HG03039 (cell line): Measurements from ENCODE around the gene PRDM11.

Experiments
- ATAC-seq: cut with Tn5 transposase; IDR thresholded peaks from one replicate; pipeline ENCODE4 v1.9.1; 2021; ENCODE audit warnings: mild to moderate bottlenecking, moderate library complexity; ENCODE audit not compliant: unreplicated experiment

The PRDM11 gene

DNA sequence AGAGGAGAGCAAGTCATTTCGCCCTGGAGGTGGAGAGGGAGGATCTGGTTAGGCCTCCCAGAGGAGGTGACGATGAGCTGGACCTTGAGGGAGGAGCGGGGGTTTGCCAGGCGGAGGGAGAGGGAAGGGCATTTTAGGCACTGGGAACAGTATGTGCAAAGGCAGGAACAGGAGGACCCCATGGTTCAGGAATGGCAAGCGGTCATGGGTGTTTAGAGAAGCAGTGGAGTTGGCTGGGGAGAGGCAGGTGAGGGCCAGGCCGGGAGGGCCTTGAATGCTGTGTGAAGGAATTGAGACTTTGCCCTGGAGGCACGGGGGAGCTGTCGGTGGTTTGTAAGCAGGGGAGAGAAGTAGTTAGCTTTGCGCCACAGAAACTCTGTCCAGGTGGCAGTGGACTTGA is 10.3 kb downstream of the PRDM11 start:
- ATAC-seq: no peak

DNA sequence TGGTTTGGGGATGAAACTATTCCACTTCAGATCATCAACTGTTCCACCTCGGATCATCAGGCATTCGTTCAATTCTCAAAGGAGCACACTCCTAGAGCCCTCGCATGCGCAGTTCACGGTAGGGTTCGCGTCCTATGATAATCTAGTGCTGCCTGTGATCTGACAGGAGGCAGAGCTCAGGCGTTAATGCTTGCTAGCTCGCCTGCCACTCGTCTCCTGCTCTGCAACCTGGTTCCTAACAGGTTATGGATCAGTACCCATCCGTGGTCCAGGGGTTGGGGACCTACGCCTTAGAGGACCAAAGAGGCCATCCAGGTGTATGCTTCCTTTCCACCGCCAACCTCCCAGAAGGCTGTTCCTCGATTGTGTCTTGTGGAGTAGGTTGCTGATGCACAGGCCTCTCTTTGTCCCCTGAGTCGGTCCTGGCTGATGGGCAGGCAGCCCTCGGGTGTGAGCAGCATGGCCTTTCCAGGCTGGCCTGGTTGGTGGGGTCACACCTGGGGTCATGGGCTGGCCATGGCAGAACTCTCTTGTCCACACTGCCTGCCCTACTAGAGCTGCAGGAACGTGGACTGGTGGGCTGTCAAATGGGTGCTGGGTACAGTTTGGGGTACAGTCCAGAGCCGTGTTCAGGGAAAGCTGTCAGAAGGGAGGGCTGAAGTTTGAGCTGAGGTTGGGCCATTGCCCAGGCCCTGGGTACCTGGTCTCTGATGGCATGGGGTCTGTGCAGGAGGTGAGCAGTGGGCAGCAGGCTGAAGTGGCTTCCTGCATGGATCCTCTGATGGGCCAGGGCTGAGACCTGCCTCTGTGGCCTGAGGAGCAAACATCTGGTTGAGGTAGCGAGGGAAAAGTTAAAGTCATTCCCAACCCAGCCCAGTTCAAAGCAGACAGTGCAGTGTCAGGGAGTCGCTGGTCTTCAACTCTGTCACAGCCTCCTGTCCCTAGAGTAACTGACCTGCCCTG is 11.1 kb downstream of the PRDM11 start:
- ATAC-seq: no peak

DNA sequence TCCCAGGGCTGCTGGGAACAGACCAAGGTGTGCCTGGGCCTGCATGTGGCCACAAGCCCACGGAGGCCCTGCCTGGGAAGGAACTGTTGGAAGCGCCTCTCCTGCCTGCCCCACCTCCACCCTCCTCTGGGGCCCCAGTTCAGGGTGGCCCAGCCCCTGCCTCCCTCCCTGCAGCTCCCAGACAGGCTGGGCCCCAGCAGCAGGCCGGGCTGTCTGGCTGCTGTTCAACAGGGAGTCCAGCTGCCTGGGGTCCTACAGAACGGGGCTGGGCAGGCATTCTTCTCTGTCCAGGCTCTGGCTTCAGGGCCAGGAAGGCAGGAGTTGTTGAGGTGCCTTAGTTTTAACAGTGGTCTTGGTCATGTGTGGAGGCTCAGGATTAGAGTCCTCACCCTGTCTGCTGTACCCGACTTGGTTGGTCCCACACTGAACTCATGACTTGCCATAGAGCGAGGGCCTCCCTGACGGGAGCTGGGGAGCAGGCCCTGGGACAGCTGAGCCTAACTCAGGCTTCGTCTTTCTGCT is 11.8 kb downstream of the PRDM11 start:
- ATAC-seq: no peak

DNA sequence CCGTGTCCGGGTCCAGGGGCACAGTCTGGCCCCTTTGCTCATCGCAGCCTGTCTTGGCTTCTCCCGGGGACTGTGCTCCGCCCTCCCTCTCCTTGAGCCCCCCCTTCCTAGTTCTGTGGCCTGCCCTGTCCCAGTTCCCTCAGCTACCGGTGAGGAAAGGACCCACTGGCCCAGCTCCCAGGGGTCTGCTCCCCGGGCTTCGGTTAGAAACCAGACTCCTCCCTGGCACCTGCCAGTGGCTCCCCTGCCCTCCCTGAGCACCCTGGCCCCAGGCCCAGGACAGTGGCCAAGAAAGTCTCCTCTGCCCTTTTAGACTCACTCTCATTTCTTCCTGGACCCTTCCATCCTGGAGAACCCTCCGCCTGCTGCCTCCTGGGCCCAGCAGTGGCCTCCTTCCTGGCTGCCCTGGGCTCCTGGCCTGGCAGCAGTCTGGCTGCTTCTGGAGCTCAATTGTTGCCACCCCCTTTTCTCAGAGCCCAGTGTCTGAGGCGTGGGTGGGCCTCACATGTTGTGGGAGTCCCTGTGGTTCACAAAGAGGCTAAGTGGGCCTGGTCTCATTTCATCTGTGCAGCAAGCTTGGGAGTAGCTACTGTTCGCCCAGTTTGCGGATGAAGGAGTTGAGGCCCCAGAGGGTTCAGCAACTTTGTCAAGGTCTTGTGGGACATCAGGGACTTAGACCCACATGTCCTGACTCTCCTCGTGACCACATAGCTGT is 12.6 kb downstream of the PRDM11 start:
- no peak for ATAC-seq

DNA sequence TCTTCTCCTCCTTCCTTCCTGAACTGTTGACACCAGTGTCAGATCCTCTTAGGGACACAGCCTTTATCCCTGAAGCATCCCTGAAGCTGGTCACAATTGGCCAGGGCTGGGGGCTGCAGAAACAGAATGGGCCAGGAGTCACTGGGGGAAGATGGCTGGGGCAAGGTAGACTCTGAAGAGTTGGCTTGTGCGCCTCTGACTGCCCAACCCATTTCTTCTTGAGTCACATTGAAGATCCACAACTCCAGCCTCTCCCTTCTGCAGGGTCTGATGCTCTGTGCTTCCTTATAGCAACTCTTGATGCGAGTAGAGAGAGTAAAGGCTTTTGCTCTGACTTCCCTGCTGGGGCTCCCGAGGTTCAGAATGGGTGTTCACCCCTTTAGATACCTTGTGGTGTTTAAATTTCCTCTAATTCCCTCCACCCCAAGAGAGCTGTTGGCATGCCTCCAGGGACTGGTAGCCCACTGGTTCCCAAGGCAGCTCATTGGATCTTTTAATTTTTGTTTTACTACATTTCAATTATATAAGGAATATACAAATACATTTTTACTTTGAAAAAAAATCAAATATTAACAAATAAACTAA is 13.4 kb downstream of the PRDM11 start:
- no peak for ATAC-seq

DNA sequence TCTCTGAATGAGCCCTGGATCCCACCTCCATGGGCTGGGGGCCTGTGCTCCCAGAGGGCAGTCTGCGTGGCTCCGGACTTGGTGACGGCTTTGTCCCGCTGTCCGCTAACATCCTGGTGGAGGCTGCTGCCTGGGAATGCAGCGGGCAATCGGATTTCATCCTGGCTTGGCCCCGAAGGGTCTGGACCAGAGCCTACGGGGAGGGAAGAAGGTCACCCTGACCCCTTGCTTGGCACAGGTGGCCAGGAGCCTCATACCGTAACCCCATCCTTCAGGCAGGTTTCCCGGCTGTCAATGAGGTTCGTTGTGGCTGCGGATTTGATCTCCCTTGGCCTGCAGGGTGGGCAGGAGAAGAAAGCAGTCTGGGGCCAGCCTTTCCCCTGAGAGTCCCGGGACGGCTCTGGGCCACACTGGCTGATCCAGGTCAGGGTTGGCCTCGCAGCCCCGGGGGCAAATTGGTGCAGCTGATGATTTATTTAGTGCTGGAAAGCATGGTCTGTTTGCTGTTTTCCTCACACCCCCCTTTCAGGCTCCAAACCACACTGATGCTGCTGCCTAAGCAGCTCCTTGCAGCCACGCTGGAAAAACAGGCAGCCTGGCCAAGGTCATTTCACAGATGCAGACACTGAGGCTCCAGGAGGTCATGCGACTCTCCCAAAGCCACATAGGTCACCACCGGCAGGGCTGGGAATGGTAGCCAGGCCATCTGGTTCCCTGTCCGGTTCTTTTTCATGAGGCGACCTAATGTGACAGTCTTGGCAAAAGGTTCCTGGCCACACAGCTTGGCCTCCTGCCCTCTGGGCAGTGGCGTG is 15.0 kb downstream of the PRDM11 start:
- no peak for ATAC-seq

DNA sequence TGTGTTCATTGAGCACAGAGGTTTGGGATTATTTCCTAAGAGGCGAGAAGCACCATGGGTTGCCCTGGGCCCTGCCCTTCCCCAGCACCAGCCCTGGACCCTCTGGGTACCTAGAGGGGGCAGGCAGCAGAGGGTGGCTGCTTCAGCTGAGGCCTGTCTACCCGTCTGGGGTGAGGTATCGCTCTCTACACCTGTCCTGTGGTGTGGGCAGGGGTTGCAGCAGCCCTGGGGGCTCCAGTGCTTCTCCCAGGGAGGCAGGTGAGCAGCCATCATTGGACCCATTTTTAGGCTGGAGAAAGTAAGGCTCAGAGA is 15.6 kb downstream of the PRDM11 start:
- ATAC-seq: no peak

DNA sequence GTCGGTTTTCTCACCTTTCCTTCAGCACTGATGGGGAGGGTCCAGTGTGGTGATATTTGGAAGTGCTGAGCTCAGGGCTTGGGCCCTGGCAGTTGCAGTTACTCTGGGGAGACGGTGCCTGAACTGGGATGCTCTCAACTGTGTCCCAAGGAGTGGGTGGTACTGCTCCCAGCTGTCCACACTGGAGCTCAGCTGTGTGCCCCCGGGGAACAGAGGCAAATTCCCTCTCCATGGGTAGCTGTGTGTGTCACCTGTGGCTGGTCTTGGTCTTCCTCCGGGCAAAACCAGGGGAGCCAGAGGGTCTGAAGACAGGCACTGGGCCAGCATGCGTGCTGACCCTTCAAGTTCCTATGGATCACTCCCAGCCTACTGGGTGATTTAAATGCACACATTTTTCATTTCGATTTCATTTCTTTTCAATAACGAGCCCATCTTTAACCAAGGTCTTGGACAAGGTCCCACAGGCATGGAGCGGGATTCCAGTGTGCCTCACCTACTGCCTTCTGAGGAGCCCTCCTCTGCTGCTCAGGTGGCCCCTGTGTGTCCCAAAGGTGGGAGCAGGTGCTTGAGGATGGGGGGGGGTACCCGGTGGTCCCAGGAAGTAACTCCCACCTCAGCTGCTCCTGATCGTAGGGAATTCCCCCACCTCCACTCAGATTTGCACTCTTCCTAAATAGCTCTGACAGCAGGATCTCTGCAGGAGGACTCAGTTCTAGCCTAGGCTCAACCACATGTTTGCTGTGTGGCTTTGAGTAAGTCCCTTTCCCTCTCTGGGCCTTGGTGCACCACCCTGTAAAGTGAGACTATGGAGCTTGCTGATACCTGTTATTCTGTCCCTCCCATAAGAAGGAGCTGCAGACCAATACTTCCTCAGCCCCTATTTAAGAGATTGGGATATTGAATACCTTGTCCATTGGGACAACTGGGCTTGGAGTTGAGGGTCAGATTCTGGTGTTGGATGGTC is 16.8 kb downstream of the PRDM11 start:
- ATAC-seq: no peak

DNA sequence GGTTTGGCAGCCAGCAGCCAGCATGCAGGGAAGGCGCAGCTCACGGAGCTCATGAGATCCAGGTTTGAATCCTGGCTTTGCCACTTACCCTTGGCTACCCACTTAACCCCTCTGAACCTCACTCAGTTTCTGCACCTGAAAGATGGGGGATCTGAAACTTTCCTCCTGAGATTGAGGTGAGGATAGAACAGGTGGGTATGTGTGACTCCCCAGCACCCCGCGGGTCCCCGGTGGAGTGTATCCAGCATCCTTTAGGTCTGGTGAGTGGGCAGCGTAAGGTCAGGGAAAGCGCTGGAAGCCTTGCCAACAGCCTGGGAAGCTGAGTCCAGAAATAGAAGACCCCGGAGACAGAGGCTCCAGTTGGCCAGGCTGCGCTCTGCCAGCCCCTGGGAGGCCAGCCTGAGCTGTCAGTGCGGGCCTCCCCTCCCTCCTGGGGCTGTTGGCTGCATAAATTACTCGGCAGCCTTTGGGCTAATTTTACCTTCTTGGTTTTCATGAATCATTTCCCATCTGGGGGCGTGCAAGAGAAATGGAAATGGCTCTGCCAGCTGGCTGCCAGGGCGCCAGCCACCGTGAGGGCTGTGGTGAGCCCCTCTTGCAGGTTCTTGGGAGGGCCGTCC is 17.6 kb downstream of the PRDM11 start:
- no peak for ATAC-seq

DNA sequence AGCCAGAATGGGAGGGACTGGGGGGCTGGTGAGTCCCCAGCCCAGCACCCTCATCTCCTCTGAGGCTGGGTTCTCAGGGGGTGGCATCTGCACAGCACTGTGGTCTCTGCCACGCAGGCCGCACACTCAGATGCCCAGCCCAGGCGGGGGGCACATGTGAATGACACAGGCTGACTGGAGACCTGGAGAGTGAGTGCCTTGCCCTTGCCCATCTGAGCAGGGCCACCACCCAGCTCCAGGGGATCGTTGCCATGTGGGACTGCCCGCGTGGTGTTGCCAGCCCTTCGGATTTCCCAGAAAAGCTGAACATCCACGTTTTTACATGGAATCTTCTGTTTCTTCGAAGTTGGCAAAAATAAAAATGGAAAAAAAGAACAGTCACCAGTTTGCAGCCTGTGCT is 18.9 kb downstream of the PRDM11 start:
- no peak for ATAC-seq

DNA sequence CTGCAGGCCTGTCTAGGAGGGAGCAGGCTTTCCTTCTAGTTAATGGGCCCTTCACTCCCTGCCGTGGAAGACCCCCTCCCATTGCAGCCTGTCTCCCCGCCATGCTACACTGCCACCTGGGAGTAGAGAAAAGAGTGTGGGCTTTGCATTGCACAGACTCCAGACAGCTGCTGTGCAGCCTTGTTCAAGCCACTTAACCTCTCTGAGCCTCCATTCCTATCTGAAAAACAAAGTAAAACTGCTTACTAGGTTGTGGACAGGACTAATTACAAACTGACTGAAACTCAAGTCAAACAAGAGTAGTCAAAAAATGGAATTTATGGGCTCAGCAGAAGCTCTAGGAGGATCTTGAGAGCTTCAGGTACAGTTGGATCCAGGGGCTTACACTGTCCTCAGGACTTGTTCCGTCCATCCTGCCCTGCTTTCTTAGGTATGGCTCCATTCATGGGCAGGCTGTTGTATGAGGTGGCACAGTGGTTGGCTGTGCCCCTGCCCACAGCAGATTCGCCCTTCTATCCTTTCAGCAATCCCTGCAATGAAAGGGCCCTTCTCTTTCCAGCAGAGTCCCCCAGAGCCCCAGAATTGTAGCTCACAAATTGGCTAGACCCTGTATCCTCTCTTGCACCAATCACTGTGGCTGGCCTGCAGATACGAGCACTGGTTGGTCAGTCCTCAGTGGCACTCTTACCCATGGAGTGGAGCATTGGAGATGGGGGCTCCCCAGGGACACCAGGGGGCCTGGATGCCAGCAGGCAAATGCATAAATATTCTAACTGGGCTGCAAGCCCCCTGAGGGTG is 19.6 kb downstream of the PRDM11 start:
- no peak for ATAC-seq

DNA sequence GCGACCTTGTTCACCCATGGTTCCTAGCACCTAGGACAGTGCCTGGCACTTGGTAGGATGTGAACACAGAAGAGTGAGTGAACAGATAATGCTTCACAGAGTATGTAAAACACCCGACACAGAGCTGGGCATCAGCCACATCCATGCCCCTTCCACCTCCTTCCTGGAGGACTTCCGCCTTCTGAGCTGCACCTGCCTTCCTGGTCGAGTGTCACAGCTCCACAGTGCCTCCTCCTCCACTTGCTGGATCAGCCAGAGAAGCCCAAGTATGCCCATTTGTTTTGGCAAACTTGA is 20.1 kb downstream of the PRDM11 start:
- no peak for ATAC-seq

DNA sequence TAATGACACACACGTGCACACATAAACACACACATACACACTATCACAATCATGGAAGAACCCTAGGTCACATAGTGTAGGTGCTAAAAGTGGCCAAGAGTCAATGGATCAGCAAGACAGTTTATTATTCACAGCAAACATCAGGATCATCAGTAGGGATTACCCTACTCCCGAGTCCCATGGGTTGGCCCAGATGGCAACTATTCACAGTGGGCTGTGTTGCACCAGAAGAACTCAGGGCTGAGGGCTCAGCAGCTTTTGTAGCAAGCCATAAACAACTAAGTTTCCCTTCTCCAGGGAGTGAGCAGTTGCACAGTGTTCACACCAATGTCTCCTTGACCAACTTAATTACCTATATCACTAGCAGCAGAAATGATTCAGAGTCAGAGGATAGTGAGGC is 20.8 kb downstream of the PRDM11 start:
- no peak for ATAC-seq

DNA sequence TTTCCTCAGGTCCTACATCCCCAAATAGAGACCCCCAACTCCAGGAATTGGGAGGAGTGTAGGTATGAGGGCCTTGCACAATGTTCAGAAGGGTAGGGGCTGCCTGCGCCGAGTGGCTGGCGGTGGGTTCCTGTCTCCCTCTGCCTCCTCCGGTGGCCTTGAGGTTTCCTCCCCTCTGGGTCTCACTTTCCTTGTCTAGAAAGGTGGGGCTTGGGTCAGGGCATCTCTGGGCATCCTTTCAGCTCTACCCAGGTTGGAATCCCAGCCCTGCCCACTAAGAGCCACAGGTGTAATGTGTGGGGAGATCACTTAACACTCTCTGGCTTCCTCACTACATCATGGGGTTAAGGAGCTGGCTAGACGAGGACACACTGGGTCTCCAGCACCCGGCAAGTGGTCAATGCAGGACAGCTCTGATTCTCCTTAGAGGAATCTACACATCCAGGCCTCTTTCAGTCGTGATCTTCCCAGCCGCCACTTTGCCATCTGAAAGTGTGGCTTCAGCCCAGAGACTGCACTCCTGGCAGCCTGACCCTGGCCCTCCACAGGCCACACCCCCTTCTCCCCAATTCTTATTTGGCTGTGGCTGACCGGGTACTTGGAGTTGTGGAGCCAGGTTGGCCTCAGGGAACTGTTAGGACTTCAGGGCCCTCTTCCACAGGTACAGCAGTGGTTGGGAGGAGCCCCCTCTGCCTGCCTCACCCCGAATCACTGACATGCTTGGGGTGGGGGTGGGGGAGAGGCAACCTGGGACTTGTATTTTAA is 22.1 kb downstream of the PRDM11 start:
- ATAC-seq: no peak

DNA sequence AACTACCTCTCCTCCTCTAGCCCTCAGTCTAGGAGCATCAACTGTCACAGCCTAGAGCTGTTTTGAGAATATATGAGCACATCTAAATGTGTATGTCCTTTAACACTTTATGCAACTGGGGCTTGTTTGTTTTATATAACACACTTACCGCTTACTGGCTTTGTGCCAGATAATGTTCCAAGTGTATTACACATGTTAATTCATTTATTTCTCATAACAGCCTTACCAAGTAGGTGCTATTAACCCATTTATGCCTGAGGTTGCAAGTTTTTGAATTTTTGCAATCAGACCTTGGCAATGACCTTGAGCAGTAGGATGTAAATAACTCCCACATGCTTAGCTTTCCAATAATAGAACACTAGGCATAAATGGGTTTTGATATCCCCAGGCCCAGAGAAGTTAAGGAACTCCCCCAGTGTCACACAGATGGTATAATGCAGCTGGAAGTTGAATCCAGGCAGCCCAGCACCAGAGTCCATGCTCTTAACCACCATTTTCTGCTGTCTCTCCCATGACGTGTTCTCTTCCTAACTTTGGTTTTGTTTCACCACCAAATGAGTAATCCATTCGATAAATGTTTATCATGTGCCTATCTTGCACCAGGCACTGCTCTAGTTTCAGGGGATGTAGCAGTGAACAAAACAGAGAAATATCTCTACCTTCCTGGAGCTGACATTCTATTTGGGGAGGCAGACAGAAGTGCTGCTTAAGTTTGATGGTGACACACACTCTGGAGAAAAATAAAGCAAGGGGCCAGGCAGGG is 23.1 kb downstream of the PRDM11 start:
- no peak for ATAC-seq

DNA sequence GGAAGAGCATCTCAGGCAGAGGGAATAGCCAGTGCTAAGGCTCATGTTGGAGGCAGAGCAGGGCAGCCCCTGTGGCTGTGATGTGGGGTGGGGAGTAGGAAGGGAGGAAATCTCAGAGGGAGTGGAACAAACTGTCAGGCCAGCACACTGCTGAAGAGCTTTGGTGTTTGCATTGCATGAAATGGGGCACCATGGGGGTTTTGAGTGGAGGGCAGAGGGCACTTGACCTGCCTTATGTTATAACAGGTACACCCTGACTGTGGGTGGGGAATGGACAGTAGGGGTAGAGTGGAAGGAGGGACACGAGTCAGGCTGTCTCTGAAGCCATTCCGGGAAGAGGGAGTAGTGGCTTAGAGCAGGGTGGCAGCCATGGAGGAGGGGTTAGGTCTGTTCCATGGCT is 24.0 kb downstream of the PRDM11 start:
- no peak for ATAC-seq

DNA sequence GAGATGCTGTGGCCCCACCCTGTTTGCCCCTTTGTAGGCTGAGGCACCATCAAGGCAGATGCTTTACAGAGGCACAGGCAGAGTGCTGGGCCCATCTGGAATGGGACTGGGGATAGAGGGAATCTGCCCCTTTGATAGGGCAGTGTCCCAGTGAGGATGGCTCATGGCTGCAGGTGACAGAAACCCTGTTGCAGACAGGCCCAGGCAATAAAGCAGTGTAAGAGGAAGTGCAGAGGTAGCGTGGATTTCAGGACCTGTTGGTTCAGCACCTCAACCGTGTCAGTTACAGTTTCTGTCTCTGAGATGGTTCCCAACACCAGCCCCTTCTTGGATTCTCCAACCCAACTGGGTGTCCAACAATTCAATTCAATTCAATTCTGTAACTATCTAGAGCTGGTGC is 25.1 kb downstream of the PRDM11 start:
- ATAC-seq: no peak
